H1 (cell line): Measurements from ENCODE around the gene NFASC. TPM values are rescaled to one million over a fixed set of nuclear protein-coding genes. Genes with fewer than 3 reads are reported as not detected.

ENCODE experiments used
- CTCF ChIA-PET: fragments of 300-600 bp; sonication (Branson Sonifier 250); formaldehyde crosslinking; loops from one replicate; lab custom pipeline; 2021; ENCODE audit not compliant: partially characterized antibody; lab: Charles Lee
- POLR2A ChIA-PET: fragments of 300-600 bp; sonication (Branson Sonifier 250); formaldehyde crosslinking; loops from one replicate; lab custom pipeline; 2021; ENCODE audit warnings: inconsistent platforms; ENCODE audit not compliant: partially characterized antibody; lab: Charles Lee
- DNase-seq, 2 experiments: peaks; one replicate each; pipeline versions ENCODE4 v3.0.0 to v3.0.0-alpha.2; 2010 to 2022; ENCODE audit warnings: low spot score in 2 of 2, low read depth in 1 of 2, mixed read lengths in 1 of 2
- FAIRE-seq: peaks from 2 replicates; lab custom pipeline; 2011; peaks lifted over from hg19 to GRCh38; lab: Jason Lieb, UNC
- H2AFZ ChIP-seq: 2 replicates; pipeline ENCODE4 v1.8.1; 2012; ENCODE audit warnings: low read length, inconsistent platforms
- H2AK5ac ChIP-seq: 2 replicates; pipeline ENCODE4 v1.6.1; 2013; ENCODE audit warnings: low read depth, low read length
- H2BK120ac ChIP-seq: replicated peaks from 2 replicates; pipeline ENCODE3; 2013; ENCODE audit warnings: low read depth, low read length, inconsistent platforms
- H2BK12ac ChIP-seq: 2 replicates; pipeline ENCODE4 v1.6.1; 2013; ENCODE audit warnings: low read depth, low read length
- H2BK15ac ChIP-seq: 2 replicates; pipeline ENCODE4 v1.6.1; 2013; ENCODE audit warnings: low read length
- H2BK20ac ChIP-seq: 2 replicates; pipeline ENCODE4 v1.6.1; 2013; ENCODE audit warnings: low read length
- H2BK5ac ChIP-seq: 2 replicates; pipeline ENCODE4 v1.6.1; 2013; ENCODE audit warnings: low read depth, low read length
- H3K14ac ChIP-seq: 2 replicates; pipeline ENCODE4 v1.6.1; 2013; ENCODE audit warnings: inconsistent platforms; ENCODE audit not compliant: insufficient read length
- H3K18ac ChIP-seq: 2 replicates; pipeline ENCODE4 v1.6.1; 2013; ENCODE audit warnings: low read length; ENCODE audit errors: extremely low read depth
- H3K23ac ChIP-seq: 2 replicates; pipeline ENCODE4 v1.6.1; 2013; ENCODE audit warnings: inconsistent platforms; ENCODE audit not compliant: insufficient read length
- H3K23me2 ChIP-seq: 2 replicates; pipeline ENCODE4 v1.6.1; 2013; ENCODE audit warnings: low read depth, low read length
- H3K27ac ChIP-seq: 2 replicates; pipeline ENCODE4 v1.6.1; 2011; ENCODE audit warnings: low read depth, low read length, inconsistent platforms
- H3K27me3 ChIP-seq, 4 experiments: replicated peaks in 1 of 4; 1 replicate in 1 of 4; 2 replicates in 3 of 4; pipeline versions ENCODE4 v1.6.1 to v1.8.1; 2011 to 2013; ENCODE audit warnings: low read length in 3 of 4, mild to moderate bottlenecking in 3 of 4, inconsistent platforms in 2 of 4, mixed read lengths in 2 of 4, moderate library complexity in 1 of 4; ENCODE audit not compliant: control insufficient read depth in 3 of 4, insufficient read depth in 3 of 4; ENCODE audit errors: extremely low read depth in 1 of 4
- H3K36me3 ChIP-seq, 4 experiments: 2 replicates each; pipeline versions ENCODE4 v1.6.1 to v1.8.1; 2011 to 2013; ENCODE audit warnings: mild to moderate bottlenecking in 4 of 4, low read length in 3 of 4, moderate library complexity in 2 of 4, control low read depth in 1 of 4, inconsistent platforms in 1 of 4; ENCODE audit not compliant: insufficient read depth in 4 of 4, control insufficient read depth in 2 of 4
- H3K4ac ChIP-seq: replicated peaks from 2 replicates; pipeline ENCODE3; 2013; ENCODE audit warnings: low read length, low read depth, mixed read lengths, inconsistent platforms; ENCODE audit not compliant: insufficient read length
- H3K4me1 ChIP-seq, 4 experiments: replicated peaks in 1 of 4; 1 replicate in 1 of 4; 2 replicates in 3 of 4; pipeline versions ENCODE4 v1.6.1 to v1.8.1; 2011 to 2013; ENCODE audit warnings: low read length in 3 of 4, inconsistent platforms in 2 of 4, mixed read lengths in 1 of 4; ENCODE audit not compliant: insufficient read depth in 4 of 4, control insufficient read depth in 3 of 4
- H3K4me2 ChIP-seq, 2 experiments: 2 replicates each; pipeline versions ENCODE4 v1.6.1 to v1.8.1; 2011 to 2013; ENCODE audit warnings: low read depth in 2 of 2, low read length in 2 of 2, control low read depth in 1 of 2, inconsistent platforms in 1 of 2, mild to moderate bottlenecking in 1 of 2; ENCODE audit not compliant: insufficient read depth in 1 of 2
- H3K4me3 ChIP-seq, 4 experiments: fragments of 200-600, 300-600 bp in 1 of 4; sonication (generic), shearing (Covaris generic), sonication (Bioruptor Twin) in 1 of 4; 2 replicates each; pipeline versions ENCODE4 v1.5.1 to v1.8.1; 2011 to 2016; ENCODE audit warnings: low read length in 4 of 4, low read depth in 3 of 4, control low read depth in 2 of 4, inconsistent platforms in 2 of 4, mild to moderate bottlenecking in 2 of 4, mixed read lengths in 1 of 4, moderate library complexity in 1 of 4; ENCODE audit not compliant: insufficient read depth in 2 of 4; ENCODE audit errors: extremely low read depth in 1 of 4
- H3K56ac ChIP-seq: replicated peaks from 2 replicates; pipeline ENCODE3; 2013; ENCODE audit warnings: low read depth, mild to moderate bottlenecking, mixed read lengths, low read length, inconsistent platforms; ENCODE audit not compliant: insufficient read length
- H3K79me1 ChIP-seq: 2 replicates; pipeline ENCODE4 v1.6.1; 2013; ENCODE audit warnings: low read depth, low read length, control low read depth
- H3K79me2 ChIP-seq, 2 experiments: 2 replicates each; pipeline versions ENCODE4 v1.6.1 to v1.8.1; 2012 to 2013; ENCODE audit warnings: low read length in 2 of 2, mild to moderate bottlenecking in 2 of 2, inconsistent platforms in 1 of 2; ENCODE audit not compliant: insufficient read depth in 2 of 2, control insufficient read depth in 1 of 2
- H3K9ac ChIP-seq, 4 experiments: replicated peaks in 1 of 4; 1 replicate in 1 of 4; 2 replicates in 3 of 4; pipeline versions ENCODE4 v1.6.1 to v1.8.1; 2011 to 2013; ENCODE audit warnings: low read depth in 3 of 4, low read length in 3 of 4, control low read depth in 2 of 4, mild to moderate bottlenecking in 2 of 4, moderate library complexity in 2 of 4, inconsistent platforms in 1 of 4; ENCODE audit errors: extremely low read depth in 1 of 4
- H3K9me3 ChIP-seq, 2 experiments: 2 replicates each; pipeline versions ENCODE4 v1.6.1 to v1.8.1; 2012 to 2013; ENCODE audit warnings: mild to moderate bottlenecking in 2 of 2, moderate library complexity in 2 of 2, control low read depth in 1 of 2, inconsistent platforms in 1 of 2, low read depth in 1 of 2, low read length in 1 of 2, mixed read lengths in 1 of 2; ENCODE audit not compliant: insufficient read depth in 2 of 2
- H4K20me1 ChIP-seq, 2 experiments: replicated peaks in 1 of 2; 2 replicates each; pipeline versions ENCODE3 to v1.8.1; 2011 to 2013; ENCODE audit warnings: inconsistent platforms in 2 of 2, low read length in 2 of 2, mild to moderate bottlenecking in 1 of 2; ENCODE audit not compliant: insufficient read depth in 2 of 2, control insufficient read depth in 1 of 2
- H4K5ac ChIP-seq: 2 replicates; pipeline ENCODE4 v1.6.1; 2013; ENCODE audit warnings: low read length, low read depth, mixed read lengths, inconsistent platforms; ENCODE audit not compliant: insufficient read length
- H4K8ac ChIP-seq: 2 replicates; pipeline ENCODE4 v1.8.0; 2013; ENCODE audit warnings: mild to moderate bottlenecking, moderate library complexity, low read length, inconsistent platforms; ENCODE audit not compliant: insufficient read depth; ENCODE audit errors: extremely low read depth
- H4K91ac ChIP-seq: replicated peaks from 2 replicates; pipeline ENCODE3; 2013; ENCODE audit warnings: low read length, mixed read lengths, inconsistent platforms; ENCODE audit not compliant: insufficient read length
- CBX8 ChIP-seq: fragments of 300-800, 300-1000 bp; sonication (generic); IDR thresholded peaks from 2 replicates; pipeline ENCODE4 v1.7.1; 2016; ENCODE audit warnings: low read depth, low read length, borderline replicate concordance
- CEBPB ChIP-seq: IDR thresholded peaks from 2 replicates; pipeline ENCODE4 v1.6.1; 2012; ENCODE audit warnings: low read depth, low read length
- CHD2 ChIP-seq: IDR thresholded peaks from 2 replicates; pipeline ENCODE4 v1.6.1; 2012; ENCODE audit warnings: low read length, improper control_type of control experiment
- CTCF ChIP-seq, 3 experiments: IDR thresholded peaks; 1 replicate in 2 of 3; 2 replicates in 1 of 3; pipeline versions ENCODE4 v1.5.1 to v1.6.1; 2011; ENCODE audit warnings: low read length in 3 of 3, mild to moderate bottlenecking in 3 of 3, inconsistent platforms in 2 of 3, low read depth in 1 of 3, moderate library complexity in 1 of 3; ENCODE audit not compliant: insufficient read depth in 1 of 3; ENCODE audit errors: control extremely low read depth in 1 of 3
- EZH2 ChIP-seq: fragments of 200-600 bp; sonication (generic); IDR thresholded peaks from 2 replicates; pipeline ENCODE4 v1.7.1; 2012; ENCODE audit warnings: low read depth, mild to moderate bottlenecking, moderate library complexity, low read length, inconsistent platforms; ENCODE audit not compliant: severe bottlenecking
- SIRT6 ChIP-seq: IDR thresholded peaks from one replicate; pipeline ENCODE4 v1.7.1; 2012; ENCODE audit warnings: low read length, inconsistent platforms
- SIX5 ChIP-seq: IDR thresholded peaks from 2 replicates; pipeline ENCODE4 v1.6.1; 2011; ENCODE audit warnings: mild to moderate bottlenecking, low read depth, low read length
- SP1 ChIP-seq: IDR thresholded peaks from 2 replicates; pipeline ENCODE4 v1.6.1; 2011; ENCODE audit warnings: low read depth, low read length
- TAF1 ChIP-seq: IDR thresholded peaks from 2 replicates; pipeline ENCODE4 v1.6.1; 2011; ENCODE audit warnings: mild to moderate bottlenecking, low read depth, low read length
- TAF7 ChIP-seq: optimal IDR thresholded peaks from 2 replicates; pipeline ENCODE3; 2011; ENCODE audit warnings: low read depth, mild to moderate bottlenecking, inconsistent platforms, low read length, moderate library complexity, borderline replicate concordance
- TBP ChIP-seq: IDR thresholded peaks from 2 replicates; pipeline ENCODE4 v1.6.1; 2011; ENCODE audit warnings: low read depth, low read length, improper control_type of control experiment
- YY1 ChIP-seq: IDR thresholded peaks from 2 replicates; pipeline ENCODE4 v1.6.1; 2011; ENCODE audit warnings: low read depth, mild to moderate bottlenecking, low read length
- ZNF274 ChIP-seq: IDR thresholded peaks from 2 replicates; pipeline ENCODE4 v1.7.0; 2012; ENCODE audit warnings: low read length, borderline replicate concordance; ENCODE audit errors: extremely low read depth
- WGBS, 2 experiments: shearing (Covaris generic) in 1 of 2; methylation state at CpG; one replicate each; pipeline versions ENCODE4 v1.1.6 to v1.1.7; 2013 to 2015; ENCODE audit warnings: low lambda C conversion rate in 2 of 2, mixed read lengths in 2 of 2, inconsistent platforms in 1 of 2, low coverage in 1 of 2, missing lambda C conversion rate in 1 of 2; ENCODE audit not compliant: insufficient replicate concordance in 2 of 2, insufficient coverage in 1 of 2, insufficient read length in 1 of 2; ENCODE audit errors: extremely low coverage in 1 of 2, missing lambda C conversion rate in 1 of 2; 5-methylcytosine and 5-hydroxymethylcytosine counted together
- polyA plus RNA-seq, 7 experiments: library from polyadenylated mRNA; depleted of rRNA in 3 of 7; stranded (reverse) in 5 of 7; unstranded in 2 of 7; fragments of >200 nt in 5 of 7; fragments of 200-250 nt in 2 of 7; gene quantifications; 1 replicate in 5 of 7; 2 replicates in 1 of 7; 4 replicates in 1 of 7; pipeline versions ENCODE4 v1.2.1 to v1.2.3, GENCODE V29; 2011 to 2013; ENCODE audit warnings: missing spikeins in 2 of 7, mixed read lengths in 2 of 7
- total RNA-seq: library from RNA; stranded (reverse); fragmentation: NEBNext Ultra II Directional; extraction: Animal tissue kit (Norgen Biotek cat#: 25700); gene quantifications from 2 replicates; pipeline ENCODE4 v1.2.1, GENCODE V29; 2021

The NFASC gene
- total and polyA plus RNA-seq, 2 of the 8 experiments (the other 6 are each of a cell fraction or from before 2014, with no cell fraction given): 5.0 to 15.2 TPM

- H3K18ac ChIP-seq: no peak overlapping the region
- no peaks in the 10 kb centered on the region for H3K79me2 ChIP-seq
- H4K8ac ChIP-seq: no peak overlapping the region
- ChIA-PET CTCF (interaction anchor here (1.2 to 1.6 kb wide), 3 partner anchors 23 to 30 kb away, joined by 3 to 4 read pairs (median 4); partner anchors contain the start of gene NFASC), POLR2A (no interaction called here)
- no peak overlapping the region for H2BK120ac ChIP-seq
- H3K4me2 ChIP-seq: no peak overlapping the region
- H4K20me1 ChIP-seq: no peaks in the 10 kb centered on the region
- no peak overlapping the region for H2AFZ ChIP-seq
- H2AK5ac ChIP-seq: no peak overlapping the region
- H2BK15ac ChIP-seq: no peak overlapping the region
- no peak overlapping the region for H2BK12ac ChIP-seq
- no peaks in the 10 kb centered on the region for H3K79me1 ChIP-seq
- no peaks in the 10 kb centered on the region for H3K9me3 ChIP-seq
- H2BK20ac ChIP-seq: no peak overlapping the region
- no peak overlapping the region for H3K9ac ChIP-seq
- H3K36me3 ChIP-seq: no peaks in the 10 kb centered on the region; a peak in 1 of 8 replicates
- H4K5ac ChIP-seq: no peak overlapping the region
- H3K23ac ChIP-seq: no peak overlapping the region
- H3K27me3 ChIP-seq: no peaks in the 10 kb centered on the region
- no peak overlapping the region for H3K4ac ChIP-seq
- H3K56ac ChIP-seq: no peak overlapping the region
- H3K23me2 ChIP-seq: no peaks in the 10 kb centered on the region
- H2BK5ac ChIP-seq: no peak overlapping the region
- no peak overlapping the region for H3K14ac ChIP-seq
- FAIRE-seq (no peak), DNase-seq (no peak)
- H3K27ac ChIP-seq: no peak overlapping the region
- 89% methylated on average over 1 of the region's 1 CpG; no CpG with 5 or more reads in 1 of the 2 experiments for WGBS, 2 experiments
- peaks cover 0 to 5% (median under 1%) of the 10 kb centered on the region in 4 experiments; a peak in 1 of 7 replicates for H3K4me1 ChIP-seq
- H4K91ac ChIP-seq: no peak overlapping the region
- H3K4me3 ChIP-seq: no peak overlapping the region
- TF ChIP-seq SIX5 (no peak), EZH2 (no peak), YY1 (no peak), TAF7 (no peak), CBX8 (no peak), SP1 (no peak), ZNF274 (no peak), CHD2 (no peak), TBP (no peak), CEBPB (no peak), CTCF (IDR thresholded peaks at IDR 0.05; ENCODE audit: control extremely low read depth in 1 of 3, insufficient read depth in 1 of 3, low read depth in 1 of 3, low read length in 3 of 3) (no peak), TAF1 (no peak), SIRT6 (no peak)
Observed at GRCh38 chr1:204894606-204895005, 23.9 kb downstream of the NFASC start.
